COLO668 (cell line): ENCODE results near the gene CNEP1R1.
A peak's percentile ranks its signal among the peaks of the same experiment; 100 is the strongest.

Experiments used
- DNase-seq: peaks from one replicate; lab custom pipeline; 2025; ENCODE audit not compliant: unreplicated experiment; lab: John Stamatoyannopoulos, UW

The CNEP1R1 gene

DNA sequence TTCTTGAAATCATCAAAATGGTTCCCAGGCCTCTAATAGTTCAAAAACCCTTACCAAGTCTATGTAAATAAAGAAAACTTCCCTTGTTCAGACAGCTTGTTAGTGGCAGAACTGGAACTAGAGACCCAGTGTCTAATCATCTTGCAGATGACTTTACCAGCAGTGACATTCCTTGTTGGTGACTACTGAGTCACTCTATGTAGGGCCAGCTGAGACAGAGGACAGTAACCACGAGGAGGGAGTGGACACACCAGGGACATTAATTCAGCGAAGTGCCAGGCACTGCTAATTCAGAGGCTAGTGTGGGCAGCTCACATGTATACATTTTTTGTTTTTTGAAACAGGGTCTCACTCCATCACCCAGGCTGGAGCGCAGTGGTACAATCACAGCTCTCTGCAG lies 34.6 kb downstream of the CNEP1R1 start:
- DNase-seq: no peak

DNA sequence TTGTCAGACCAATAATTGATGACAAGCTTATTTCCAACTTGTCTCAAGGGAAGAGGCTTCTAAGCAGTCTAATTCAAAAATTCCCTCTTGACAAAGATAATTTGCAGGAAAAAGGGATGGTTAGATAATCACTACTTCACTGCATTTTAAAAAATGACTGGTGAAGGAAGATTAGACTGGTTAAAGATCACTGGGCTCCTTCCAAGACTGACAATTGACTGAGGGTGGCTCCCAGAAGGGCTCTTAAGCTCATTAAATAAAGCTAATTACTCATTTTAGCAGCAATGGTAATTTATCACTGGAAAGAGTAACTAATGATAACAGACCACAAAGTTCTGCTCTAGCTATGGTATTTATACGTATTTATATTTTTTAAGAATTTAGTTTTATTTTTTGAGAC lies 36.3 kb downstream of the CNEP1R1 start:
- no peak for DNase-seq

- no peak for DNase-seq
These were observed 40.2 kb downstream of the CNEP1R1 start for GRCh38 chr16:50065241-50065623.

GRCh38 chr16:50065624-50066481 lies 40.8 kb downstream of the CNEP1R1 start, which contains the start of gene HEATR3:
Gene HEATR3 (plus strand): TSS chr16:50065970. CDS start chr16:50066132, 162 bp downstream.
- DNase-seq: peak; percentile 93

- no peak for DNase-seq
These were observed 41.7 kb downstream of the CNEP1R1 start for GRCh38 chr16:50066482-50067289.

DNA sequence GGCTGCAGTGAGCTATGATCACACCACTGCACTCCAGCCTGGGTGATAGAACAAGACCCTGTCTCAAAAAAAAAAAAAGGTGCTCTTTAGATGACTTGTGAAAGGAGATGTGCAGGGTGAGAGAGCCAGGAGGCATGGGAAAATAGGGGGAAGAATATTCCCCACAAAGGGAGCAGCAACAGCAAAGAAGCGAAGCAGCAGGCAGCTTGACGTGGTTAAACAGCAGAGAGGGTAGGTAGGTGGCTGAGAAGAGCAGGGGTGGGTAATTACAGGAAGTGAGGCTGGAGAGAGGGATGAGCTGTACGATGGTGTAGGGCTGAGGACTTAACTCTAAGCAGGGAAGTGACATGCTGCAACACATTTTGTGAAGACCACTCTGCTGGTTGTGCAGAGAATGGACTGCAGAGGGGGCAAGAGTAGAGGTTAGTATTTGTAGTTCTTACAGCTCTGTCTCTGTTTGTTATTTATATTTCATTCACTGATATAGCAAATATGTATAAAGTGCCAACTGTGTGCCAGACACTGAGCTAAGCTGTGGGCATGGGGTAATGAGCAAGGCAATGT lies 42.3 kb downstream of the CNEP1R1 start:
- peak; percentile 5 for DNase-seq

DNA sequence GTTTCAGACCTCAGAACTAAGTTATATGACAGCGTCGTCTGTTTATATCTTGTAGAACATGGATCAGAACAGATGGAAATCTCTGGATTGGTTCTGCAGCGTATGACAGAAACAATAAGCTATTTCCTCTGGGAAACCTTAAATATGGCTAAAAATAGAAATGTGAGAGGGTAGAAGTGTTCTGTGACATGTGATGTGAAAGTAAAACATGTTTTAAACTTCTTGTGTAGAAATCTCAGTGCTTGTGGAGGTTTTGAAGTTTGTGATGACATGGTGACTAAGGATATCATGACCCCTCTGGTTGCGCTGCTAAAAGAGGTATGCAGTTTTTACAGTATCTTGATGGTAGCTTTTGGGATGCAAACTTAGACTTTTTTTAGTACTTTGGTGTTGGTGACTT lies 43.5 kb downstream of the CNEP1R1 start:
- no peak for DNase-seq

DNA sequence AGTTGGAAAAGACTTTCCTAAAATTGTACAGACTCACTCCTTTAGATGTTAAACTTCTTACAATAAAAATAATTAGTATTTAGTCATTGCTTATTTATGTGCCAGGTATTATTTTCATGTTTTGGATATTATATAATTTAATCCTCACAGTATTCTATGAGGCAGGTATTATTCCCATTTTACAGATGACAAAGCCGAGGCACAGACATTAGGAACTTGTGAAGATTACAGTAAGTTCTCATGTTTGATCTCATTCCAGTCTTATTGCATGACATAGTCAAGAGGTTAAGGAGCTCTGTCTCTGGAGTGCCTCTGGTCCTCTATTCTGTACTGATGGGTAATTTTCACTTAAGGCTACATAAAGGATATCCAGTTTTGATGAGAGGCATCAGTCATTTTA lies 44.0 kb downstream of the CNEP1R1 start:
- DNase-seq: no peak

GRCh38 chr16:50071075-50071671 lies 46.1 kb downstream of the CNEP1R1 start:
- DNase-seq: no peak

- no peak for DNase-seq
These were observed 47.7 kb downstream of the CNEP1R1 start for GRCh38 chr16:50072730-50073129.

- no peak for DNase-seq
These were observed 54.5 kb downstream of the CNEP1R1 start for GRCh38 chr16:50079397-50080140.

- DNase-seq: no peak
These were observed 56.5 kb downstream of the CNEP1R1 start for GRCh38 chr16:50081428-50082018.

DNA sequence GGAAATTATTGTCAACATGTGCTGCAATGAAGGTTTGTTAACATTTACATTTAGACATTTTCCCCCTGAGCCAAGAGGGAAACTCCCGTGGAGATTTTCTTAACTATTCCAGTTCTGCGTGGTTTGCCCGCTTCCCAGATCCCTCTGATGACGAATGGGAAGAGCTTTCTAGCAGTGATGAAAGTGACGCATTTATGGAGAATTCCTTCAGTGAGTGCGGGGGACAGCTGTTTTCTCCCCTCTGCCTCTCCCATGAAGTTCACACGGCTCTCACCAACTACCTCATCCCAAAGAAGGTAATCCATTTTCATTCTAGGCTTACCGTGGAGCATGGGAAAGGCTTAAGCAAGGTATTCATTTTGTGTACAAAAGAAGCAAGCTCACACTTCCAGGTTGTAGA lies 59.0 kb downstream of the CNEP1R1 start:
- DNase-seq: no peak

- no peak for DNase-seq
These were observed 61.2 kb downstream of the CNEP1R1 start for GRCh38 chr16:50086176-50086575.
